ENCODE measurements around the gene SLC22A23.

SLC22A23 gene

GRCh38 chr6:3351829-3352524 is 104.9 kb downstream of the SLC22A23 start:
- no peak for DNase-seq (ENCODE audit: low read depth)

- DNase-seq (ENCODE audit: low read depth): no peak
Observed at GRCh38 chr6:3351105-3351676, 105.7 kb downstream of the SLC22A23 start.

GRCh38 chr6:3350252-3350796 is 106.5 kb downstream of the SLC22A23 start:
- no peak for DNase-seq (ENCODE audit: low read depth)

GRCh38 chr6:3349388-3350251 is 107.2 kb downstream of the SLC22A23 start:
- DNase-seq (ENCODE audit: low read depth): no peak

- no peak for DNase-seq (ENCODE audit: low read depth)
Observed at GRCh38 chr6:3348821-3349220, 108.0 kb downstream of the SLC22A23 start.

GRCh38 chr6:3347826-3348225 is 109.0 kb downstream of the SLC22A23 start:
- no peak for DNase-seq (ENCODE audit: low read depth)

GRCh38 chr6:3347247-3347646 is 109.6 kb downstream of the SLC22A23 start:
- DNase-seq (ENCODE audit: low read depth): no peak

GRCh38 chr6:3346476-3346875 is 110.4 kb downstream of the SLC22A23 start:
- no peak for DNase-seq (ENCODE audit: low read depth)

- no peak for DNase-seq (ENCODE audit: low read depth)
Observed at GRCh38 chr6:3345836-3346235, 111.0 kb downstream of the SLC22A23 start.

GRCh38 chr6:3343089-3343883 is 113.6 kb downstream of the SLC22A23 start:
- no peak for DNase-seq (ENCODE audit: low read depth)

- no peak for DNase-seq (ENCODE audit: low read depth)
Observed at GRCh38 chr6:3341467-3341866, 115.4 kb downstream of the SLC22A23 start.

GRCh38 chr6:3340894-3341293 is 116.0 kb downstream of the SLC22A23 start:
- DNase-seq (ENCODE audit: low read depth): no peak

- no peak for DNase-seq (ENCODE audit: low read depth)
Observed at GRCh38 chr6:3340358-3340802, 116.5 kb downstream of the SLC22A23 start.

GRCh38 chr6:3339811-3340210 is 117.0 kb downstream of the SLC22A23 start:
- DNase-seq (ENCODE audit: low read depth): no peak

- no peak for DNase-seq (ENCODE audit: low read depth)
Observed at GRCh38 chr6:3337521-3338350, 119.1 kb downstream of the SLC22A23 start.

GRCh38 chr6:3336859-3337515 is 119.9 kb downstream of the SLC22A23 start:
- no peak for DNase-seq (ENCODE audit: low read depth)

GRCh38 chr6:3336066-3336786 is 120.6 kb downstream of the SLC22A23 start:
- DNase-seq (ENCODE audit: low read depth): no peak

GRCh38 chr6:3335169-3335568 is 121.7 kb downstream of the SLC22A23 start:
- DNase-seq (ENCODE audit: low read depth): no peak

GRCh38 chr6:3334555-3334954 is 122.3 kb downstream of the SLC22A23 start:
- DNase-seq (ENCODE audit: low read depth): no peak

- DNase-seq (ENCODE audit: low read depth): no peak
Observed at GRCh38 chr6:3333263-3333662, 123.6 kb downstream of the SLC22A23 start.
